HCT116 (cell line): ENCODE data around the gene ITPR1. TPM values are rescaled to one million over a fixed set of nuclear protein-coding genes. Genes with fewer than 3 reads are reported as not detected.

Source experiments
- ATAC-seq: fragments of 200-7000 bp; cut with Tn5 transposase; 2 replicates; pipeline ENCODE4 v1.9.1; 2020; ENCODE audit warnings: mild to moderate bottlenecking, moderate library complexity
- BruUV-seq: library from RNA; stranded (reverse); fragments of 400-500 nt; replicated peaks from 2 replicates; lab custom pipeline; 2021; lab: Mats Ljungman, UMichigan
- CTCF ChIA-PET: fragments of 300-600 bp; sonication (Branson Sonifier 250); formaldehyde crosslinking; loops from one replicate; lab custom pipeline; 2021; ENCODE audit warnings: antibody characterized with exemption; lab: Charles Lee
- POLR2A ChIA-PET: fragments of 300-600, 350-600 bp; sonication (Branson Sonifier 250); formaldehyde crosslinking; loops from one replicate; lab custom pipeline; 2021; ENCODE audit warnings: antibody characterized with exemption; lab: Charles Lee
- RAD21 ChIA-PET, 2 experiments: fragments of 300-600 bp; sonication (Branson Sonifier 250); formaldehyde crosslinking; loops; one replicate each; lab custom pipeline; 2023; ENCODE audit warnings: low total read pairs in 2 of 2; ENCODE audit not compliant: uncharacterized antibody in 2 of 2, unreplicated experiment in 2 of 2, low non-redundant PET in 1 of 2; lab: Charles Lee
- DNase-seq: peaks from one replicate; pipeline ENCODE4 v3.0.0-alpha.2; 2010; ENCODE audit warnings: low read depth, low spot score
- H2AFZ ChIP-seq: fragments of 200-600 bp; shearing (Covaris generic), sonication (generic); 2 replicates; pipeline ENCODE4 v1.6.1; 2017; ENCODE audit warnings: low read depth, mixed run types, mixed read lengths, antibody characterized with exemption, low read length; ENCODE audit not compliant: poor library complexity, severe bottlenecking
- H3K27ac ChIP-seq: 2 replicates; pipeline ENCODE4 v1.5.1; 2012; ENCODE audit warnings: low read depth, low read length
- H3K27me3 ChIP-seq: fragments of 200-600 bp; sonication (generic); 2 replicates; pipeline ENCODE4 v1.6.1; 2016; ENCODE audit warnings: mixed run types, low read length, mixed read lengths; ENCODE audit not compliant: insufficient read depth
- H3K36me3 ChIP-seq, 2 experiments: fragments of 200-500 bp in 1 of 2; fragments of 200-600 bp in 1 of 2; sonication (Bioruptor generic) in 1 of 2; sonication (generic) in 1 of 2; 2 replicates each; pipeline versions ENCODE4 v1.5.1 to v1.6.1; 2014 to 2016; ENCODE audit warnings: low read length in 2 of 2, inconsistent platforms in 1 of 2, mixed read lengths in 1 of 2, mixed run types in 1 of 2; ENCODE audit not compliant: insufficient read depth in 2 of 2, control insufficient read depth in 1 of 2
- H3K4me1 ChIP-seq, 2 experiments: fragments of 200-600 bp in 1 of 2; sonication (generic) in 1 of 2; 2 replicates each; pipeline versions ENCODE4 v1.5.1 to v1.6.1; 2012 to 2017; ENCODE audit warnings: low read length in 2 of 2, inconsistent platforms in 1 of 2, mild to moderate bottlenecking in 1 of 2, mixed read lengths in 1 of 2, mixed run types in 1 of 2, moderate library complexity in 1 of 2; ENCODE audit not compliant: insufficient read depth in 2 of 2, control insufficient read depth in 1 of 2
- H3K4me2 ChIP-seq: fragments of 200-600 bp; sonication (generic); 2 replicates; pipeline ENCODE4 v1.6.1; 2017; ENCODE audit warnings: mixed run types, low read length, mixed read lengths
- H3K4me3 ChIP-seq, 2 experiments: fragments of 200-600 bp in 1 of 2; sonication (generic) in 1 of 2; replicated peaks in 1 of 2; 2 replicates each; pipeline ENCODE4 v1.5.1; 2011 to 2016; ENCODE audit warnings: low read length in 2 of 2, control low read depth in 1 of 2, low read depth in 1 of 2, mild to moderate bottlenecking in 1 of 2, mixed read lengths in 1 of 2, mixed run types in 1 of 2
- H3K79me2 ChIP-seq: fragments of 200-600 bp; sonication (generic); 2 replicates; pipeline ENCODE4 v1.6.1; 2017; ENCODE audit warnings: mild to moderate bottlenecking, mixed run types, low read length, moderate library complexity, mixed read lengths; ENCODE audit not compliant: insufficient read depth
- H3K9ac ChIP-seq: fragments of 200-600 bp; sonication (generic); 2 replicates; pipeline ENCODE4 v1.6.1; 2016; ENCODE audit warnings: low read length, mixed read lengths
- H3K9me2 ChIP-seq: fragments of 200-600 bp; sonication (generic), shearing (Covaris generic); 2 replicates; pipeline ENCODE4 v1.6.1; 2017; ENCODE audit warnings: mixed run types, mild to moderate bottlenecking, moderate library complexity; ENCODE audit not compliant: insufficient read depth
- H3K9me3 ChIP-seq, 2 experiments: fragments of 200-500 bp in 1 of 2; fragments of 200-600 bp in 1 of 2; sonication (Bioruptor generic) in 1 of 2; sonication (generic) in 1 of 2; 2 replicates each; pipeline ENCODE4 v1.6.1; 2014 to 2017; ENCODE audit warnings: low read length in 2 of 2, mixed read lengths in 2 of 2, inconsistent platforms in 1 of 2, low read depth in 1 of 2, mild to moderate bottlenecking in 1 of 2, mixed run types in 1 of 2, moderate library complexity in 1 of 2; ENCODE audit not compliant: control insufficient read depth in 1 of 2, insufficient read depth in 1 of 2
- H4K20me1 ChIP-seq: fragments of 200-600 bp; sonication (generic), shearing (Covaris generic); 2 replicates; pipeline ENCODE4 v1.6.1; 2017; ENCODE audit warnings: mixed run types, mild to moderate bottlenecking, moderate library complexity; ENCODE audit not compliant: insufficient read depth
- CEBPB ChIP-seq: IDR thresholded peaks from 2 replicates; pipeline ENCODE4 v1.6.1; 2012; ENCODE audit warnings: low read depth
- EGR1 ChIP-seq: IDR thresholded peaks from 2 replicates; pipeline ENCODE4 v1.6.1; 2012; ENCODE audit warnings: low read depth
- EZH2 ChIP-seq: fragments of 200-600 bp; sonication (generic); IDR thresholded peaks from 2 replicates; pipeline ENCODE4 v1.6.1; 2017; ENCODE audit warnings: antibody characterized with exemption, mixed run types
- FOSL1 ChIP-seq: IDR thresholded peaks from 2 replicates; pipeline ENCODE4 v1.6.1; 2012; ENCODE audit warnings: low read depth
- RAD21 ChIP-seq: IDR thresholded peaks from 2 replicates; pipeline ENCODE4 v1.6.1; 2012; ENCODE audit warnings: low read depth, mild to moderate bottlenecking
- SRF ChIP-seq: IDR thresholded peaks from 2 replicates; pipeline ENCODE4 v1.6.1; 2012; ENCODE audit warnings: low read depth
- ZFX ChIP-seq: fragments of 450-650 bp; IDR thresholded peaks from 2 replicates; pipeline ENCODE4 v1.6.1; 2017
- ZNF274 ChIP-seq: fragments of 200-500 bp; sonication (Bioruptor generic); IDR thresholded peaks from 2 replicates; pipeline ENCODE4 v1.6.1; 2014; ENCODE audit warnings: mild to moderate bottlenecking, low read depth, low read length, inconsistent platforms
- intact Hi-C: fragments of 100-400 bp; cut with micrococcal nuclease; formaldehyde crosslinking; loops from 2 replicates; pipeline ENCODE4 v1.10.0; 2022
- total RNA-seq: library from RNA; stranded (reverse); gene quantifications from one replicate; pipeline ENCODE4 v1.2.1, GENCODE V29; 2021; ENCODE audit not compliant: unreplicated experiment
- TF ChIP-seq, protein P1 (sequence below), 3 experiments: fragments of 200-600 bp in 1 of 3; sonication (generic) in 1 of 3; IDR thresholded peaks in 2 of 3; conservative IDR thresholded peaks in 1 of 3; 2 replicates each; pipeline ENCODE4 v1.5.1; 2012 to 2017; ENCODE audit warnings: low read depth in 2 of 3, low read length in 2 of 3, antibody characterized with exemption in 1 of 3, borderline replicate concordance in 1 of 3, control low read depth in 1 of 3, mild to moderate bottlenecking in 1 of 3, mixed read lengths in 1 of 3, mixed run types in 1 of 3, moderate library complexity in 1 of 3; ENCODE audit not compliant: insufficient read depth in 1 of 3
- TF ChIP-seq, protein P2 (sequence below): IDR thresholded peaks from 2 replicates; pipeline ENCODE4 v1.6.1; 2011; ENCODE audit warnings: mild to moderate bottlenecking, low read length, moderate library complexity; ENCODE audit not compliant: insufficient replicate concordance; ENCODE audit errors: extremely low read depth
- TF ChIP-seq, protein P3 (sequence below): IDR thresholded peaks from 2 replicates; pipeline ENCODE4 v1.6.1; 2012

The ITPR1 gene
- total RNA-seq, 1 experiment from 2014 or later: 9.2 TPM

DNA sequence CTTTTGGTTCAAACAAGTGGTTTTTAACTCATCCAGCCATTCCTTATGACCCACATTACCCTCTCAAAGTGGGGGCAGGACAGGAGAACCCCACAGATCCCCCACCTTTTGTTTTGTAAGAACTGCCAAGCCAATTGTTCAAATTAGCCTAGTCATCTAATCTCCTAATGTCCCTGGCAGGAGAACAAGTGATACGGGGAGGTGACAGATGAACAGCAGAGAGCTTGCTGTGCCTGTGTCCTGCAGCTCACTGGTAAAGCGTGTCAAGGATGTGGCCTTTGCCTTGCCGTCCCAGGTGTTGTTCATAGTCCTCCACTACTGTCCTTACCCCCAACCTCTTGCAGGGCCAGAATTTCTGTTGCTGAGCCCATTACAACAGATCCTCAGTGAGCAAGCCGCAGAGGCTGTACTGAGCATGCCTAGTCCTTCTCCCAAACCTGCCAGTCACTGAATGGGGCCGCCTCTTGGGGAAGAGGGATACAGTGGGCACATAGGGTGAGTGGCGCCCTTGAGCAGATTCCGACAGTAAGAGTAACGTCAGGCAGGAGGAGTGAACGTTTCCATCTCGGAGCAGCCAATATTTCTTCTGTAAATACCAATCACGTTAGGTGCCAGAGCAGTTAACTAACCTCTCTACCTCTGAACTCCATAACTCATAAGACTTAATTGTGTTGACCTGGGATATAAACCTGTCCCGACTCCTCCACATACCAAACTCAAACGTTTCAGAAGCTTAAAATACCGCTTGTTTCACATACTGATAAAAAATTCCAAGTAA is 87.4 kb downstream of the ITPR1 start (continued):
- TF ChIP-seq, protein P1, sequence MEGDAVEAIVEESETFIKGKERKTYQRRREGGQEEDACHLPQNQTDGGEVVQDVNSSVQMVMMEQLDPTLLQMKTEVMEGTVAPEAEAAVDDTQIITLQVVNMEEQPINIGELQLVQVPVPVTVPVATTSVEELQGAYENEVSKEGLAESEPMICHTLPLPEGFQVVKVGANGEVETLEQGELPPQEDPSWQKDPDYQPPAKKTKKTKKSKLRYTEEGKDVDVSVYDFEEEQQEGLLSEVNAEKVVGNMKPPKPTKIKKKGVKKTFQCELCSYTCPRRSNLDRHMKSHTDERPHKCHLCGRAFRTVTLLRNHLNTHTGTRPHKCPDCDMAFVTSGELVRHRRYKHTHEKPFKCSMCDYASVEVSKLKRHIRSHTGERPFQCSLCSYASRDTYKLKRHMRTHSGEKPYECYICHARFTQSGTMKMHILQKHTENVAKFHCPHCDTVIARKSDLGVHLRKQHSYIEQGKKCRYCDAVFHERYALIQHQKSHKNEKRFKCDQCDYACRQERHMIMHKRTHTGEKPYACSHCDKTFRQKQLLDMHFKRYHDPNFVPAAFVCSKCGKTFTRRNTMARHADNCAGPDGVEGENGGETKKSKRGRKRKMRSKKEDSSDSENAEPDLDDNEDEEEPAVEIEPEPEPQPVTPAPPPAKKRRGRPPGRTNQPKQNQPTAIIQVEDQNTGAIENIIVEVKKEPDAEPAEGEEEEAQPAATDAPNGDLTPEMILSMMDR (IDR thresholded peaks at IDR 0.05 in 2 of 3, conservative IDR thresholded peaks at IDR 0.05 in 1 of 3; ENCODE audit: borderline replicate concordance in 1 of 3, insufficient read depth in 1 of 3, low read depth in 2 of 3, low read length in 2 of 3): no peak

DNA sequence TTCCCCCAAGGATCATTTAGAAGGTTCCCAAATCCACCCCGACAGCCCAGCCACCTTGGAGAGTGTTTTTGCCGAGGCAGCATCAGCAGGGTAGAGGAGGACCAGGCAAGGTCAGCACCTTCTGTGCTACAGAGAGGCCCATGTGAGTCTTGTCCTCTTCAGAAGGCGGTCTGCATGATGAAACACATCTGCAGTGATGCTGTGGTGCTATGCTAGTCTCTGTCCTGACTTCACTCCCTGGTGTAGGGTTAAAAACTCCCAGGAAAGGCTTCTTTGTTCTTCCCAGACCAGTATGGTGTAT is 87.9 kb downstream of the ITPR1 start:
- H3K27ac ChIP-seq: no peak overlapping the region
- no peaks in the 10 kb centered on the region for H3K9me2 ChIP-seq
- intact Hi-C loops: no loop called here
- H3K9me3 ChIP-seq: no peaks in the 10 kb centered on the region
- no peak overlapping the region for H2AFZ ChIP-seq
- BruUV-seq: no TSS peak
- H3K4me3 ChIP-seq: no peak overlapping the region
- RAD21 ChIA-PET: no interaction called here
- no peaks in the 10 kb centered on the region for H3K4me1 ChIP-seq
- TF ChIP-seq CEBPB (no peak), FOSL1 (no peak), ZNF274 (no peak), EGR1 (no peak), ZFX (no peak), SRF (no peak), RAD21 (no peak), EZH2 (no peak)
- TF ChIP-seq, protein P2, sequence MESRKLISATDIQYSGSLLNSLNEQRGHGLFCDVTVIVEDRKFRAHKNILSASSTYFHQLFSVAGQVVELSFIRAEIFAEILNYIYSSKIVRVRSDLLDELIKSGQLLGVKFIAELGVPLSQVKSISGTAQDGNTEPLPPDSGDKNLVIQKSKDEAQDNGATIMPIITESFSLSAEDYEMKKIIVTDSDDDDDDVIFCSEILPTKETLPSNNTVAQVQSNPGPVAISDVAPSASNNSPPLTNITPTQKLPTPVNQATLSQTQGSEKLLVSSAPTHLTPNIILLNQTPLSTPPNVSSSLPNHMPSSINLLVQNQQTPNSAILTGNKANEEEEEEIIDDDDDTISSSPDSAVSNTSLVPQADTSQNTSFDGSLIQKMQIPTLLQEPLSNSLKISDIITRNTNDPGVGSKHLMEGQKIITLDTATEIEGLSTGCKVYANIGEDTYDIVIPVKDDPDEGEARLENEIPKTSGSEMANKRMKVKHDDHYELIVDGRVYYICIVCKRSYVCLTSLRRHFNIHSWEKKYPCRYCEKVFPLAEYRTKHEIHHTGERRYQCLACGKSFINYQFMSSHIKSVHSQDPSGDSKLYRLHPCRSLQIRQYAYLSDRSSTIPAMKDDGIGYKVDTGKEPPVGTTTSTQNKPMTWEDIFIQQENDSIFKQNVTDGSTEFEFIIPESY: no peak
- TF ChIP-seq, protein P1 (IDR thresholded peaks at IDR 0.05 in 2 of 3, conservative IDR thresholded peaks at IDR 0.05 in 1 of 3; ENCODE audit: borderline replicate concordance in 1 of 3, insufficient read depth in 1 of 3, low read depth in 2 of 3, low read length in 2 of 3): no peak
- TF ChIP-seq, protein P3, sequence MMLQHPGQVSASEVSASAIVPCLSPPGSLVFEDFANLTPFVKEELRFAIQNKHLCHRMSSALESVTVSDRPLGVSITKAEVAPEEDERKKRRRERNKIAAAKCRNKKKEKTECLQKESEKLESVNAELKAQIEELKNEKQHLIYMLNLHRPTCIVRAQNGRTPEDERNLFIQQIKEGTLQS: no peak
- H3K27me3 ChIP-seq: no peaks in the 10 kb centered on the region; the same call in 1 of the 2 replicates
- POLR2A ChIA-PET: no interaction called here
- peak overlapping the region; percentile 45; the same call in 1 of the 2 replicates for H3K4me2 ChIP-seq
- ATAC-seq (peak; percentile 31; the same call in 1 of the 2 replicates), DNase-seq (no peak)
- no peaks in the 10 kb centered on the region for H4K20me1 ChIP-seq
- H3K79me2 ChIP-seq: no peaks in the 10 kb centered on the region
- no peak overlapping the region for H3K9ac ChIP-seq
- H3K36me3 ChIP-seq: no peaks in the 10 kb centered on the region
- CTCF ChIA-PET: no interaction called here
